ENCODE measurements around the gene ST14. TPM values are rescaled to one million over a fixed set of nuclear protein-coding genes. Genes with fewer than 3 reads are reported as not detected.

ST14 gene
- total RNA-seq, 1 experiment from 2014 or later = 1.8 TPM

- in situ Hi-C loops (cut with HindIII; ENCODE audit: low pct_unique_long_range_greater_than_20kb, low sequenced_read_pairs) (no loop called here), intact Hi-C loops (cut with micrococcal nuclease; ENCODE audit: unreplicated experiment) (no loop called here)
- ChIA-PET CTCF (no interaction called here), POLR2A (no interaction called here)
- TF ChIP-seq REST (IDR thresholded peaks at IDR 0.05; ENCODE audit: insufficient read depth in 1 of 2, low read depth in 2 of 2, low read length in 1 of 2) = no peak
- no peak for TF ChIP-seq TCF7L2 (IDR thresholded peaks at IDR 0.05; ENCODE audit: low read depth, low read length)
- TF ChIP-seq CTCF (IDR thresholded peaks at IDR 0.05) = no peak
- TF ChIP-seq SIN3A (IDR thresholded peaks at IDR 0.05; ENCODE audit: borderline replicate concordance, insufficient read depth, low read depth, low read length) = no peak
- no peak for TF ChIP-seq POLR2AphosphoS5 (IDR thresholded peaks at IDR 0.05; ENCODE audit: low read depth, low read length)
- ATAC-seq (no peak), DNase-seq (ENCODE audit: low read depth, low spot score) (no peak)
- Histone ChIP-seq H3K4me3 (ENCODE audit: low read depth in 2 of 2, low read length in 2 of 2) (no peak overlapping the region), H3K9me3 (ENCODE audit: control insufficient read depth, insufficient read depth, low read depth, low read length) (no peaks in the 10 kb centered on the region; the same call in 1 of the 2 replicates), H3K27ac (ENCODE audit: low read length) (no peak overlapping the region), H3K4me1 (ENCODE audit: control insufficient read depth, insufficient read depth, low read length) (no peaks in the 10 kb centered on the region), H3K36me3 (ENCODE audit: control insufficient read depth, insufficient read depth, low read length) (no peaks in the 10 kb centered on the region), H3K27me3 (ENCODE audit: control insufficient read depth, insufficient read depth, low read length) (no peaks in the 10 kb centered on the region)
- no TSS peak for BruUV-seq (replicated peaks)
Measured at GRCh38 chr11:130174642-130175041, 15.1 kb downstream of the ST14 start.

- Histone ChIP-seq H3K4me1 (ENCODE audit: control insufficient read depth, insufficient read depth, low read length) (no peaks in the 10 kb centered on the region), H3K9me3 (ENCODE audit: control insufficient read depth, insufficient read depth, low read depth, low read length) (no peaks in the 10 kb centered on the region; the same call in 1 of the 2 replicates), H3K4me3 (ENCODE audit: low read depth in 2 of 2, low read length in 2 of 2) (no peak overlapping the region), H3K27me3 (ENCODE audit: control insufficient read depth, insufficient read depth, low read length) (no peaks in the 10 kb centered on the region), H3K27ac (ENCODE audit: low read length) (no peak overlapping the region), H3K36me3 (ENCODE audit: control insufficient read depth, insufficient read depth, low read length) (no peaks in the 10 kb centered on the region)
- BruUV-seq (replicated peaks) = no TSS peak
- ChIA-PET CTCF (interaction anchor here (0.7 kb wide), 1 partner anchor 104 kb away, joined by 4 read pairs; no protein-coding TSS in a partner anchor), POLR2A (no interaction called here)
- DNase-seq (ENCODE audit: low read depth, low spot score) (no peak), ATAC-seq (no peak)
- intact Hi-C loops (cut with micrococcal nuclease; ENCODE audit: unreplicated experiment) = no loop called here
- TF ChIP-seq TCF7L2 (IDR thresholded peaks at IDR 0.05; ENCODE audit: low read depth, low read length) (no peak), POLR2AphosphoS5 (IDR thresholded peaks at IDR 0.05; ENCODE audit: low read depth, low read length) (no peak), REST (IDR thresholded peaks at IDR 0.05; ENCODE audit: insufficient read depth in 1 of 2, low read depth in 2 of 2, low read length in 1 of 2) (no peak), CTCF (IDR thresholded peaks at IDR 0.05) (no peak), SIN3A (IDR thresholded peaks at IDR 0.05; ENCODE audit: borderline replicate concordance, insufficient read depth, low read depth, low read length) (no peak)
- in situ Hi-C loops (cut with HindIII; ENCODE audit: low pct_unique_long_range_greater_than_20kb, low sequenced_read_pairs) = no loop called here
Measured at GRCh38 chr11:130175898-130176297, 16.3 kb downstream of the ST14 start.
